ENCODE measurements around the gene LRRC9. TPM values are rescaled to one million over a fixed set of nuclear protein-coding genes. Genes with fewer than 3 reads are reported as not detected.
"Not testable (repeated sequence)": the region's sequence is repeated elsewhere in the genome, so short reads cannot be mapped to it uniquely, and the experiment has no call there.

The LRRC9 gene
- total RNA-seq, 2 donors from 2014 or later, result 1.1 to 2.0 TPM

DNA sequence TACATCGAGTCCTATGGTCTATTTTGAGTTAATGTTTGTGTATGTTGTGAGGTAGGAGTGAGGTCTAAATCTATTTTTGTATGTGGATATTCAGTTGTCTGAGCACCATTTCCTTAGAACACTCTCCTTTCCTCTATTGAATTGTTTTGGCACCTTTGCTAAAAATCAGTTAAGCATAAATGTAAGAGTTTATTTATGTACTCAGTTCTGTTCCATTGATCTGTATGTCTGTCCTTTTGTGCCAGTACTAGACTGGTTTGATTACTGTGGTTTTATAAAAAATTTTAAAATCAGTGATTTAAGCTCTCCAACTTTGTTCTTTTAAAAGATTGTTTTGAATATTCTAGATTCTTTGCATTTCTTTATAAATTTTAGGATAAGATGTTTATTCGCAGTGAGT, 101.7 kb downstream of the LRRC9 start:
- Histone ChIP-seq H3K4me3 (no peak overlapping the region), H3K27me3 (replicated peaks; ENCODE audit: insufficient read depth) (no peaks in the 10 kb centered on the region), H3K27ac (no peak overlapping the region), H3K9me3 (no peaks in the 10 kb centered on the region), H3K4me1 (replicated peaks) (no peaks in the 10 kb centered on the region), H3K36me3 (no peaks in the 10 kb centered on the region)
- TF ChIP-seq POLR2AphosphoS5 (IDR thresholded peaks at IDR 0.05), result no peak
- TF ChIP-seq, protein P1, sequence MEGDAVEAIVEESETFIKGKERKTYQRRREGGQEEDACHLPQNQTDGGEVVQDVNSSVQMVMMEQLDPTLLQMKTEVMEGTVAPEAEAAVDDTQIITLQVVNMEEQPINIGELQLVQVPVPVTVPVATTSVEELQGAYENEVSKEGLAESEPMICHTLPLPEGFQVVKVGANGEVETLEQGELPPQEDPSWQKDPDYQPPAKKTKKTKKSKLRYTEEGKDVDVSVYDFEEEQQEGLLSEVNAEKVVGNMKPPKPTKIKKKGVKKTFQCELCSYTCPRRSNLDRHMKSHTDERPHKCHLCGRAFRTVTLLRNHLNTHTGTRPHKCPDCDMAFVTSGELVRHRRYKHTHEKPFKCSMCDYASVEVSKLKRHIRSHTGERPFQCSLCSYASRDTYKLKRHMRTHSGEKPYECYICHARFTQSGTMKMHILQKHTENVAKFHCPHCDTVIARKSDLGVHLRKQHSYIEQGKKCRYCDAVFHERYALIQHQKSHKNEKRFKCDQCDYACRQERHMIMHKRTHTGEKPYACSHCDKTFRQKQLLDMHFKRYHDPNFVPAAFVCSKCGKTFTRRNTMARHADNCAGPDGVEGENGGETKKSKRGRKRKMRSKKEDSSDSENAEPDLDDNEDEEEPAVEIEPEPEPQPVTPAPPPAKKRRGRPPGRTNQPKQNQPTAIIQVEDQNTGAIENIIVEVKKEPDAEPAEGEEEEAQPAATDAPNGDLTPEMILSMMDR (IDR thresholded peaks at IDR 0.05), result no peak
- no peak for TF ChIP-seq POLR2A (IDR thresholded peaks at IDR 0.05)
- no peak for DNase-seq (ENCODE audit: low spot score)
- intact Hi-C loops (cut with DNase I), result no loop called here
- 89% methylated on average over 2 of the region's 2 CpGs for WGBS

DNA sequence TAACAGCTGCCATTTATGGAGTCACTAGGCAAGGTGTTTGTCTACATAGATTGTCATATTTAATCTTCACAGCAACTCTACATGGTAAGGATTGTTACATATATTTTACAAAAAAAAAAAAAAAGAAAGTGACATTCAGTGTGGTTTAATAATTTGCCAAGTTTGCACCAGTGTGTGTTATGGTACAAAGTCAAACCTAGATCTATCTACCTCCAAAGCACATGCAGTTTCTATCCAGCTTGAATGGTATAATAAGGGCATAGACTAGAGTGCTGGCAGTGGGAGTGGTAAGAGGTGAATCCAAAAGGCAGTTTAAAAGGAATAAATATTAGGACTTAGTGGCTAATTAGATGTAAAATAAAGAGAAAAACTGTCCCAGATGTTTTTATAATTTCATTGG, 105.6 kb downstream of the LRRC9 start:
- Histone ChIP-seq H3K27ac (no peak overlapping the region), H3K27me3 (replicated peaks; ENCODE audit: insufficient read depth) (no peaks in the 10 kb centered on the region), H3K9me3 (no peaks in the 10 kb centered on the region), H3K4me1 (replicated peaks) (no peaks in the 10 kb centered on the region), H3K4me3 (no peak overlapping the region), H3K36me3 (no peaks in the 10 kb centered on the region)
- TF ChIP-seq POLR2AphosphoS5 (IDR thresholded peaks at IDR 0.05) (no peak), POLR2A (IDR thresholded peaks at IDR 0.05) (no peak)
- TF ChIP-seq, protein P1 (IDR thresholded peaks at IDR 0.05), result no peak
- no peak for DNase-seq (ENCODE audit: low spot score)
- intact Hi-C loops (cut with DNase I), result no loop called here

DNA sequence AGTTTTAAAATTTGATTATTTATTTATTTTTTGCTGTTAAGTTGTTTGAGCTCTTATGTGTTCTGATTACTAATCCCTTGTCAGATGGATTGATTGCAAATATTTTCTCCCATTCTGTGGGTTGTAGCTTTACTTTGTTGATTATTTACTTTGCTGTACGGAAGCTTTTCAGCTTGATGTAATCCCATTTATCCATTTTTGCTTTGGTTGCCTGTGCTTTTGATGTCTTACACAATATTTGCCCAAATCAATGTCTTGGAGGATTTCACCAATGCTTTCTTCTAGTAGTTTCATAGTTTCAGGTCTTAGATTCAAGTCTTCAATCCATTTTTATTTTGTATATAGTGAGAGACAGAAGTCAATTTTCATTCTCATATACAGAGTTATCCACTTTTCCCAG, 115.2 kb downstream of the LRRC9 start:
- Histone ChIP-seq H3K4me3 (no peak overlapping the region), H3K9me3 (no peaks in the 10 kb centered on the region), H3K27me3 (replicated peaks; ENCODE audit: insufficient read depth) (no peaks in the 10 kb centered on the region), H3K27ac (no peak overlapping the region), H3K36me3 (no peaks in the 10 kb centered on the region), H3K4me1 (replicated peaks) (no peaks in the 10 kb centered on the region)
- WGBS, result 67% methylated on average over 1 of the region's 1 CpG
- intact Hi-C loops (cut with DNase I), result no loop called here
- no peak for DNase-seq (ENCODE audit: low spot score)
- no peak for TF ChIP-seq POLR2AphosphoS5 (IDR thresholded peaks at IDR 0.05)
- TF ChIP-seq, protein P1 (IDR thresholded peaks at IDR 0.05), result no peak
- TF ChIP-seq POLR2A (IDR thresholded peaks at IDR 0.05), result no peak

DNA sequence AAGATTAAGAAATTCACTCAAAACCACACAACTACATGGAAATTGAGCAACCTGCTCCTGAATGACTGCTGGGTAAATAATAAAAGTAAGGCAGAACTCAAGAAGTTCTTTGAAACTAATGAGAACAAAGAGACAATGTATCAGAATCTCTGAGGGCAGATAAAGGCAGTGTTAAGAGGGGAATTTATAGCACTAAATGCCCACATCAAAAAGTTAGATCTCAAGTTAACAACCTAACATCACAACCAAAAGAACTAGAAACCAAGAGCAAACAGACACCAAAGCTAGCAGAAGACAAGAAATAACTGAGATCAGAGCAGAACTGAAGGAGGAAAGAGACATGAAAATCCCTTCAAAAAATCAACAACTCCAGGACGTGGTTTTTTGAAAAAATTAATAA, 128.0 kb downstream of the LRRC9 start:
- H3K27me3 ChIP-seq (replicated peaks; ENCODE audit: insufficient read depth); H3K4me1 ChIP-seq (replicated peaks); H3K27ac ChIP-seq; DNase-seq (ENCODE audit: low spot score); H3K9me3 ChIP-seq; H3K36me3 ChIP-seq; H3K4me3 ChIP-seq; intact Hi-C loops (cut with DNase I): not testable (repeated sequence)
- 38% methylated on average over 1 of the region's 1 CpG for WGBS

DNA sequence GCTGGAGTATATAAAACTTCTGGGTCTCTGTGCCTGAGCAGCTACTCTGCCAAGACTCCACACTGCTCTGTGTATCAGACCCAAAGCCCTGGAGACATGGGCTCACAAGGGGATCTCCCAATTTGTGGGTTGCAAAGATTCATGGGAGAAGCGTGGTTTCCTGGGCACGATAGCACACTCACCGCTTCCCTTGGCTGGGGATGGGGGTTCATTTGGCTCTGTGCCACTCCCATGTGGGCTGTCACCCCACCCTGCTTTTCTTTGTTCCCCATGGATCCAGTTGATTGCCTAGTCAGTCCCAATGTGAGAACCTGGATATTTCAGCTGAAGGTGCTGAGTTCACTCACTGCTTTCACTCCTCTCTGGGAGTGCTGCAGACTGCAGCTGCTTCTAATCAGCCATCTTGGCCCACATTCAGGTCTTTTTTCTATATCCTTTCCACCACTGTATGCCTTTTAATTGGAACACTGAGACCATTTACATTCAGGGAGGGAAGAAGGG, 131.8 kb downstream of the LRRC9 start:
- Histone ChIP-seq H3K4me3 (no peak overlapping the region), H3K9me3 (no peaks in the 10 kb centered on the region), H3K36me3 (no peaks in the 10 kb centered on the region), H3K27me3 (replicated peaks; ENCODE audit: insufficient read depth) (no peaks in the 10 kb centered on the region), H3K27ac (no peak overlapping the region), H3K4me1 (replicated peaks) (no peaks in the 10 kb centered on the region)
- intact Hi-C loops (cut with DNase I), result no loop called here
- DNase-seq (ENCODE audit: low spot score), result no peak
- 71% methylated on average over 3 of the region's 3 CpGs for WGBS
- TF ChIP-seq POLR2A (IDR thresholded peaks at IDR 0.05) (no peak), POLR2AphosphoS5 (IDR thresholded peaks at IDR 0.05) (no peak)
- TF ChIP-seq, protein P1 (IDR thresholded peaks at IDR 0.05), result no peak

All from prostate gland (tissue), 2 donors.